ENCODE data around the gene KCTD3.

GRCh38 chr1:215526147-215526845 is 40.8 kb upstream of the KCTD3 start:
- no peak for TF ChIP-seq MYC (IDR thresholded peaks at IDR 0.05; ENCODE audit: low read depth, low read length)
- TF ChIP-seq POLR2AphosphoS5 (IDR thresholded peaks at IDR 0.05; ENCODE audit: insufficient read depth, low read depth, low read length), result no peak
- TF ChIP-seq EZH2 (IDR thresholded peaks at IDR 0.05; ENCODE audit: borderline replicate concordance, low read depth, low read length, severe bottlenecking), result no peak
